ENCODE results near the gene ARHGAP28. TPM values are rescaled to one million over a fixed set of nuclear protein-coding genes. Genes with fewer than 3 reads are reported as not detected.

Gene ARHGAP28
- total and polyA plus RNA-seq, 3 experiments from 2014 or later: not detected

- DNase-seq: no peak
- ChIA-PET POLR2A (no interaction called here), CTCF (no interaction called here)
- Histone ChIP-seq H3K36me3 (ENCODE audit: insufficient read depth, low read length) (no peaks in the 10 kb centered on the region), H3K4me3 (ENCODE audit: low read length) (no peak overlapping the region), H3K4me1 (ENCODE audit: insufficient read depth, low read length) (no peaks in the 10 kb centered on the region), H3K9me3 (ENCODE audit: low read length) (no peaks in the 10 kb centered on the region), H3K27ac (ENCODE audit: low read depth, low read length) (no peak overlapping the region), H3K27me3 (ENCODE audit: insufficient read depth, low read length, poor library complexity, severe bottlenecking) (no peaks in the 10 kb centered on the region)
- no peaks in the 10 kb centered on the region for H3K27me3 Mint-ChIP-seq
- no peaks in the 10 kb centered on the region for H3K36me3 Mint-ChIP-seq
- peaks cover 0 to 16% (median 8%) of the 10 kb centered on the region in 5 donors for H3K9me3 Mint-ChIP-seq
- no peak overlapping the region for H3K4me3 Mint-ChIP-seq
- no peaks in the 10 kb centered on the region for H3K4me1 Mint-ChIP-seq
- no peak overlapping the region for H3K27ac Mint-ChIP-seq
These were observed 17.1 kb upstream of the ARHGAP28 start for GRCh38 chr18:6712401-6712800.

DNA sequence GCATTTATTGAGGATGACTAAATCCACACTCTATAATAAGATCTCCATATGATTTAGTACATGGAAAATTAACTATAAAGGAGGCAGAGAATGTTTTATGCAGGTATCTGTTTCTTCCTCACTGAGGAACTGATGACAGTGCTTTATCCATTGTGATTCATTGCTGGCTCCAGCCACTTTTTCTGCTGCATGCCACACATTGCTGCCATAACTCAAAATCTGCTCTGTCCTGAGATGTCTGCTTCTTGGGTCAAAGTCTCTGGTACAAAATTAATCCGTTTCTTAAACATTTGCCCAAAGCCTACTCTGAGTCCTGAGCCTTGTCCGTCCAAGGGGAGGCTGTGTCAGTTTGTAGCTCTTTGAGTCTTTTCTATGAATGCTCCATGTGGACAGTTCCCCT lies 15.5 kb upstream of the ARHGAP28 start:
- Mint-ChIP-seq H3K4me3 (no peak overlapping the region), H3K27ac (no peak overlapping the region), H3K9me3 (peaks cover 0 to 20% (median 10%) of the 10 kb centered on the region in 5 donors), H3K36me3 (no peaks in the 10 kb centered on the region), H3K27me3 (no peaks in the 10 kb centered on the region), H3K4me1 (no peaks in the 10 kb centered on the region)
- ChIA-PET POLR2A (no interaction called here), CTCF (no interaction called here)
- no peak overlapping the region for H3K4me3 ChIP-seq (ENCODE audit: low read length)
- H3K9me3 ChIP-seq (ENCODE audit: low read length): no peaks in the 10 kb centered on the region
- DNase-seq: no peak
- no peaks in the 10 kb centered on the region for H3K27me3 ChIP-seq (ENCODE audit: insufficient read depth, low read length, poor library complexity, severe bottlenecking)
- no peaks in the 10 kb centered on the region for H3K36me3 ChIP-seq (ENCODE audit: insufficient read depth, low read length)
- no peak overlapping the region for H3K27ac ChIP-seq (ENCODE audit: low read depth, low read length)
- H3K4me1 ChIP-seq (ENCODE audit: insufficient read depth, low read length): no peaks in the 10 kb centered on the region

GRCh38 chr18:6718267-6718666 lies 11.2 kb upstream of the ARHGAP28 start:
- no peak overlapping the region for H3K27ac ChIP-seq (ENCODE audit: low read depth, low read length)
- POLR2A ChIA-PET: no interaction called here
- H3K4me3 Mint-ChIP-seq: no peak overlapping the region

GRCh38 chr18:6719098-6719846 lies 10.2 kb upstream of the ARHGAP28 start:
- peaks cover 0 to 2% of the 10 kb centered on the region in 2 donors for H3K27me3 Mint-ChIP-seq
- H3K27me3 ChIP-seq (ENCODE audit: insufficient read depth, low read length, poor library complexity, severe bottlenecking): no peaks in the 10 kb centered on the region
- no peaks in the 10 kb centered on the region for H3K36me3 Mint-ChIP-seq
- H3K4me1 Mint-ChIP-seq: no peaks in the 10 kb centered on the region
- H3K36me3 ChIP-seq (ENCODE audit: insufficient read depth, low read length): no peaks in the 10 kb centered on the region
- no peak overlapping the region for H3K4me3 Mint-ChIP-seq
- H3K9me3 ChIP-seq (ENCODE audit: low read length): no peaks in the 10 kb centered on the region
- no peak overlapping the region for H3K27ac Mint-ChIP-seq
- POLR2A ChIA-PET: no interaction called here
- DNase-seq: no peak
- CTCF ChIA-PET: no interaction called here
- no peak overlapping the region for H3K27ac ChIP-seq (ENCODE audit: low read depth, low read length)
- H3K9me3 Mint-ChIP-seq: peaks cover 0 to 16% (median 6%) of the 10 kb centered on the region in 5 donors
- H3K4me1 ChIP-seq (ENCODE audit: insufficient read depth, low read length): no peaks in the 10 kb centered on the region
- no peak overlapping the region for H3K4me3 ChIP-seq (ENCODE audit: low read length)

More at GRCh38 chr18:6718267-6718666, 11.2 kb upstream of the ARHGAP28 start:
- CTCF ChIA-PET: no interaction called here
- Histone ChIP-seq H3K27me3 (ENCODE audit: insufficient read depth, low read length, poor library complexity, severe bottlenecking) (no peaks in the 10 kb centered on the region), H3K4me3 (ENCODE audit: low read length) (no peak overlapping the region), H3K9me3 (ENCODE audit: low read length) (no peaks in the 10 kb centered on the region), H3K4me1 (ENCODE audit: insufficient read depth, low read length) (no peaks in the 10 kb centered on the region), H3K36me3 (ENCODE audit: insufficient read depth, low read length) (no peaks in the 10 kb centered on the region)
- Mint-ChIP-seq H3K27ac (no peak overlapping the region), H3K27me3 (peaks cover 0 to 2% of the 10 kb centered on the region in 2 donors), H3K4me1 (no peaks in the 10 kb centered on the region), H3K9me3 (peaks cover 0 to 20% (median 6%) of the 10 kb centered on the region in 5 donors), H3K36me3 (no peaks in the 10 kb centered on the region)
- no peak for DNase-seq

DNA sequence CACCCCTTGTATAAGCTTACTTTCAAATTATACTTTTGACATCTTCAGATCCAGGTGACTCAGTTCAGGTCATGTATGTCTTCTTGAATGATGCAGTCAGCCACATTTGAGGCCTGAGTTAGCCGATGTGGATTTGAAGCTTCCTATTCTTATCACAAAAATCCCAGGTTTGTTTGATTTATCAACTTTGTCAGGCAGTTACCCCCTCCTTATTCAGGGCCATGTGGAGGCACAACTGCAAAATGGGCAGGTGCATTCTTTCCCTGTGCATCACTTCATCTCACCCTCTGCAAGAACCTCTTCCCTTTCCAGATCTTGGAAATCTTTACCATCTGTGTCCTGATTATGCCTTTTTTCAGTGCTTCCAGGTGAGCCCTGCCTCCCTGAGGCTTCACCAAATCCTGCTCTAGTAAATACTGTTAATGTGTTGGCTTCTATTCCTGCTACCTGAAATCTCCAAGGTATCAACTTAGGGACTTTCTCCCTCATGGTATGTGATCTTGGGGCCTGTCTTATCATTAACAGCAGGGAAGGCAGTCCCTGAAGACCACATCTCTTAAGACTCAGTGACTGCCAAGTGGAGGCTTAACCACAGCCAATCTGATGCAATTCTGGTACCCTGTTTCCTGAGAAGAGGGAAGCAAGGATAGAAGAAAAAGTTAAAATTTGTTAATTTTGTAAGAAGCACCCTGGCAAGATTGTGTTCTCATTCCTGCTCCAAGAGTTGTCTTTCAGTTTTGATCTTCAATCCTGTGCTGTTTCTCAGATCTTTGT lies 9.4 kb upstream of the ARHGAP28 start:
- H3K27ac Mint-ChIP-seq: no peak overlapping the region
- no peaks in the 10 kb centered on the region for H3K4me1 Mint-ChIP-seq
- DNase-seq: no peak

DNA sequence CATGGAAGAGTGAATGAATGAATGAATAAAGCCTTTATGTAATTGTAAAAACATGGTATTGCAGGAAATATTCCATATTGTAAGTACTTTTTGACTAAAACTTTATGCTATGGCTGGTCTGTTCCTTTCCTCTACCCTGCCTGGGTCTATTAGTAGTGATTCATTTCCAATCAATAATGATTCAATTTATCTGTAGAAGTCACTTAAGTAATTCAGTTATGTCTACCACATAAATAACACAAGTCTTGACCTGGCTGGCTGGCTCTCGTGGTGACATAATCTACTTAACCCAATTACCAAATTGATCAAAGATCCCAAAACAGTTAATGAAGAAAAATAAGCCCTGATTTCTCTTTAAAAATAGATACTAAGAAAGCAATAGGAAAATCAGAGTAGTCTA lies 7.8 kb upstream of the ARHGAP28 start:
- POLR2A ChIA-PET: no interaction called here
- no peaks in the 10 kb centered on the region for H3K36me3 ChIP-seq (ENCODE audit: insufficient read depth, low read length)
- H3K4me3 Mint-ChIP-seq: no peak overlapping the region

More for the DNA sequence above, 9.4 kb upstream of the ARHGAP28 start:
- H3K4me3 Mint-ChIP-seq: no peak overlapping the region
- Histone ChIP-seq H3K4me3 (ENCODE audit: low read length) (no peak overlapping the region), H3K27me3 (ENCODE audit: insufficient read depth, low read length, poor library complexity, severe bottlenecking) (no peaks in the 10 kb centered on the region), H3K9me3 (ENCODE audit: low read length) (no peaks in the 10 kb centered on the region), H3K36me3 (ENCODE audit: insufficient read depth, low read length) (no peaks in the 10 kb centered on the region), H3K4me1 (ENCODE audit: insufficient read depth, low read length) (no peaks in the 10 kb centered on the region), H3K27ac (ENCODE audit: low read depth, low read length) (no peak overlapping the region)
- H3K27me3 Mint-ChIP-seq: peaks cover 0 to 5% of the 10 kb centered on the region in 2 donors
- peaks cover 0 to 14% (median 5%) of the 10 kb centered on the region in 5 donors for H3K9me3 Mint-ChIP-seq
- no peaks in the 10 kb centered on the region for H3K36me3 Mint-ChIP-seq
- ChIA-PET POLR2A (no interaction called here), CTCF (no interaction called here)

DNA sequence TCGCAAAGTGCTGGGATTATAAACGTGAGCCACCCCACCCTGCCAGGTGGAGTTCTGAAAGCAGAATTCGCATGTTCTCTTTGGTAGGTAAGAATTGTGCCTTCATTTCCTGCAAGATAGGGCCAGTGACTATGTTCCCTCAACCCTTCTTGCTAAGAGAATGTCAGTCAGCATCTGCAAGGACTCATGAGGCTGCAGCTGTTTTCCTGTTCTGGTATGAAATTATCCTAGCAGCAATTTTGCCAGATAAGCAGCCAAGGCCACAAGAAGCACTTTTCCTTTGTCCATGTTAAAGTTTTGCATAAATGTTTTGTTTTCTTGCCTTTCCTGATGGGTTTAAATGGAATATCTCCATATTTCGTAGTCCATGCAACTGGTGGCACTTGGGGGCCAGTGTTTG lies 6.8 kb upstream of the ARHGAP28 start:
- Mint-ChIP-seq H3K36me3 (no peaks in the 10 kb centered on the region), H3K4me3 (no peak overlapping the region), H3K9me3 (peaks cover 4 to 15% (median 11%) of the 10 kb centered on the region in 5 donors), H3K4me1 (no peaks in the 10 kb centered on the region), H3K27ac (no peak overlapping the region), H3K27me3 (peaks cover 0 to 5% of the 10 kb centered on the region in 2 donors)
- Histone ChIP-seq H3K27ac (ENCODE audit: low read depth, low read length) (no peak overlapping the region), H3K27me3 (ENCODE audit: insufficient read depth, low read length, poor library complexity, severe bottlenecking) (no peaks in the 10 kb centered on the region), H3K4me1 (ENCODE audit: insufficient read depth, low read length) (no peaks in the 10 kb centered on the region), H3K4me3 (ENCODE audit: low read length) (no peak overlapping the region), H3K9me3 (ENCODE audit: low read length) (no peaks in the 10 kb centered on the region), H3K36me3 (ENCODE audit: insufficient read depth, low read length) (no peaks in the 10 kb centered on the region)
- DNase-seq: no peak
- ChIA-PET CTCF (no interaction called here), POLR2A (no interaction called here)

More for the DNA sequence above, 7.8 kb upstream of the ARHGAP28 start:
- H3K4me1 ChIP-seq (ENCODE audit: insufficient read depth, low read length): no peaks in the 10 kb centered on the region
- no peaks in the 10 kb centered on the region for H3K27me3 ChIP-seq (ENCODE audit: insufficient read depth, low read length, poor library complexity, severe bottlenecking)
- Mint-ChIP-seq H3K27ac (no peak overlapping the region), H3K27me3 (peaks cover 0 to 5% of the 10 kb centered on the region in 2 donors), H3K4me1 (no peaks in the 10 kb centered on the region), H3K36me3 (no peaks in the 10 kb centered on the region), H3K9me3 (peaks cover 2 to 16% (median 6%) of the 10 kb centered on the region in 5 donors)
- H3K27ac ChIP-seq (ENCODE audit: low read depth, low read length): no peak overlapping the region
- CTCF ChIA-PET: no interaction called here
- no peaks in the 10 kb centered on the region for H3K9me3 ChIP-seq (ENCODE audit: low read length)
- no peak for DNase-seq
- H3K4me3 ChIP-seq (ENCODE audit: low read length): no peak overlapping the region

DNA sequence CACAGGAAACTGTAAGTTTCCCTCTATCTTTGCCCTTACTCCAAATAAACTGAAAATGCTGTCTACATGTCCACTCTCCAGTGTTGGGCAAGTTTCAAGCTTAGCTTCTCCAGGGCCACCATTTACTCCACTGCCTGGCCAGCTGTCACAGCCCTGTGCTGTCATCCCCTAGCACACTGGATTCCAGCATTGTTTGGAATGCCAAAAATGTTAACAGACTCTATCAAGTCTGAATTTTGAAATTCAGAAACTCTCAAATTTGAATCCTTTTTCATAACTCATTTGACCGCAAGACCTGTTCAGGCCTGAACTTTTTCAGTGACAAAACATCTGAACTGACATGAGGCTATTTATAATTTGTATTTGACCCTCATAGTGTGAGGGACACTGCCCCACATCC lies 5.2 kb upstream of the ARHGAP28 start:
- Histone ChIP-seq H3K27ac (ENCODE audit: low read depth, low read length) (no peak overlapping the region), H3K4me1 (ENCODE audit: insufficient read depth, low read length) (no peaks in the 10 kb centered on the region), H3K9me3 (ENCODE audit: low read length) (no peaks in the 10 kb centered on the region), H3K4me3 (ENCODE audit: low read length) (no peak overlapping the region), H3K27me3 (ENCODE audit: insufficient read depth, low read length, poor library complexity, severe bottlenecking) (no peaks in the 10 kb centered on the region), H3K36me3 (ENCODE audit: insufficient read depth, low read length) (no peaks in the 10 kb centered on the region)
- CTCF ChIA-PET: no interaction called here
- H3K4me3 Mint-ChIP-seq: no peak overlapping the region
- H3K27me3 Mint-ChIP-seq: peaks cover 5 to 9% of the 10 kb centered on the region in 2 donors
- POLR2A ChIA-PET: no interaction called here
- H3K4me1 Mint-ChIP-seq: peaks cover 0 to 4% (median 0%) of the 10 kb centered on the region in 3 donors
- no peaks in the 10 kb centered on the region for H3K36me3 Mint-ChIP-seq
- peaks cover 7 to 11% (median 11%) of the 10 kb centered on the region in 5 donors for H3K9me3 Mint-ChIP-seq
- H3K27ac Mint-ChIP-seq: no peak overlapping the region
- no peak for DNase-seq
